Neural crest cell (in vitro differentiated cells): ENCODE data around the gene MGST1. TPM values are rescaled to one million over a fixed set of nuclear protein-coding genes. Genes with fewer than 3 reads are reported as not detected.

Experiments used
- DNase-seq: peaks from one replicate; pipeline ENCODE4 v3.0.0; 2021; ENCODE audit warnings: low read depth, mixed read lengths, low spot score
- H3K27ac Mint-ChIP-seq: one replicate; pipeline ENCODE4 v1.8.0; 2021; ENCODE audit warnings: mild to moderate bottlenecking, mixed read lengths; ENCODE audit not compliant: unreplicated experiment
- H3K27me3 Mint-ChIP-seq: 2 replicates; pipeline ENCODE4 v1.8.0; 2021; ENCODE audit warnings: low read depth, mild to moderate bottlenecking, mixed read lengths
- H3K36me3 Mint-ChIP-seq: 2 replicates; pipeline ENCODE4 v1.8.0; 2021; ENCODE audit warnings: low read depth, mild to moderate bottlenecking, mixed read lengths
- H3K4me1 Mint-ChIP-seq: 2 replicates; pipeline ENCODE4 v1.8.0; 2021; ENCODE audit warnings: mixed read lengths
- H3K4me3 Mint-ChIP-seq: one replicate; pipeline ENCODE4 v1.8.0; 2021; ENCODE audit warnings: mild to moderate bottlenecking, mixed read lengths
- H3K9me3 Mint-ChIP-seq: 2 replicates; pipeline ENCODE4 v1.8.0; 2021; ENCODE audit warnings: mixed read lengths
- CTCF ChIP-seq: fragments of 200-600 bp; sonication (generic); conservative IDR thresholded peaks from 2 replicates; pipeline ENCODE4 v1.5.0; 2021; ENCODE audit warnings: antibody characterized with exemption, mild to moderate bottlenecking
- total RNA-seq: library from RNA; stranded (reverse); gene quantifications from 2 replicates; pipeline ENCODE4 v1.2.1, GENCODE V29; 2021

MGST1 gene
- total RNA-seq, 1 donor from 2014 or later = 325 TPM

GRCh38 chr12:16307856-16308475 lies 39.5 kb upstream of the MGST1 start:
- H3K9me3 Mint-ChIP-seq = peaks cover 16% of the 10 kb centered on the region
- H3K27ac Mint-ChIP-seq = no peak overlapping the region
- no peak overlapping the region for H3K4me3 Mint-ChIP-seq
- H3K4me1 Mint-ChIP-seq = peaks cover 3% of the 10 kb centered on the region
- DNase-seq = no peak
- H3K27me3 Mint-ChIP-seq = no peaks in the 10 kb centered on the region
- H3K36me3 Mint-ChIP-seq = peaks cover 3% of the 10 kb centered on the region
- no peak for TF ChIP-seq CTCF

- TF ChIP-seq CTCF = no peak
- H3K4me1 Mint-ChIP-seq = no peaks in the 10 kb centered on the region
- no peak for DNase-seq
- no peaks in the 10 kb centered on the region for H3K27me3 Mint-ChIP-seq
- peaks cover 3% of the 10 kb centered on the region for H3K36me3 Mint-ChIP-seq
- no peak overlapping the region for H3K4me3 Mint-ChIP-seq
- H3K27ac Mint-ChIP-seq = no peak overlapping the region
- peaks cover 13% of the 10 kb centered on the region for H3K9me3 Mint-ChIP-seq
Observed at GRCh38 chr12:16310934-16311333, 36.5 kb upstream of the MGST1 start.

GRCh38 chr12:16323010-16323409 lies 24.4 kb upstream of the MGST1 start:
- DNase-seq = no peak
- Mint-ChIP-seq H3K4me3 (no peak overlapping the region), H3K27ac (no peak overlapping the region), H3K4me1 (no peaks in the 10 kb centered on the region), H3K9me3 (peaks cover 3% of the 10 kb centered on the region), H3K27me3 (no peaks in the 10 kb centered on the region), H3K36me3 (peaks cover 3% of the 10 kb centered on the region)
- no peak for TF ChIP-seq CTCF

GRCh38 chr12:16323638-16324037 lies 23.8 kb upstream of the MGST1 start:
- no peak for DNase-seq
- H3K27ac Mint-ChIP-seq = no peak overlapping the region
- no peak overlapping the region for H3K4me3 Mint-ChIP-seq
- peaks cover 3% of the 10 kb centered on the region for H3K36me3 Mint-ChIP-seq
- H3K27me3 Mint-ChIP-seq = no peaks in the 10 kb centered on the region
- peaks cover 8% of the 10 kb centered on the region for H3K9me3 Mint-ChIP-seq
- TF ChIP-seq CTCF = no peak
- no peaks in the 10 kb centered on the region for H3K4me1 Mint-ChIP-seq

- peaks cover 3% of the 10 kb centered on the region for H3K36me3 Mint-ChIP-seq
- H3K4me3 Mint-ChIP-seq = no peak overlapping the region
- no peaks in the 10 kb centered on the region for H3K27me3 Mint-ChIP-seq
- H3K9me3 Mint-ChIP-seq = peaks cover 8% of the 10 kb centered on the region
- H3K27ac Mint-ChIP-seq = no peak overlapping the region
- DNase-seq = no peak
- TF ChIP-seq CTCF = no peak
- no peaks in the 10 kb centered on the region for H3K4me1 Mint-ChIP-seq
Observed at GRCh38 chr12:16324272-16324671, 23.2 kb upstream of the MGST1 start.
